T-helper 1 cell (primary cell): ENCODE measurements around the gene ZNRF1.
"Not testable (repeated sequence)": the region's sequence is repeated elsewhere in the genome, so short reads cannot be mapped to it uniquely, and the experiment has no call there.

Source experiments
- DNase-seq, 5 donors: peaks; one replicate each; pipeline ENCODE4 v3.0.0-alpha.2; 2012 to 2020

Gene ZNRF1

DNA sequence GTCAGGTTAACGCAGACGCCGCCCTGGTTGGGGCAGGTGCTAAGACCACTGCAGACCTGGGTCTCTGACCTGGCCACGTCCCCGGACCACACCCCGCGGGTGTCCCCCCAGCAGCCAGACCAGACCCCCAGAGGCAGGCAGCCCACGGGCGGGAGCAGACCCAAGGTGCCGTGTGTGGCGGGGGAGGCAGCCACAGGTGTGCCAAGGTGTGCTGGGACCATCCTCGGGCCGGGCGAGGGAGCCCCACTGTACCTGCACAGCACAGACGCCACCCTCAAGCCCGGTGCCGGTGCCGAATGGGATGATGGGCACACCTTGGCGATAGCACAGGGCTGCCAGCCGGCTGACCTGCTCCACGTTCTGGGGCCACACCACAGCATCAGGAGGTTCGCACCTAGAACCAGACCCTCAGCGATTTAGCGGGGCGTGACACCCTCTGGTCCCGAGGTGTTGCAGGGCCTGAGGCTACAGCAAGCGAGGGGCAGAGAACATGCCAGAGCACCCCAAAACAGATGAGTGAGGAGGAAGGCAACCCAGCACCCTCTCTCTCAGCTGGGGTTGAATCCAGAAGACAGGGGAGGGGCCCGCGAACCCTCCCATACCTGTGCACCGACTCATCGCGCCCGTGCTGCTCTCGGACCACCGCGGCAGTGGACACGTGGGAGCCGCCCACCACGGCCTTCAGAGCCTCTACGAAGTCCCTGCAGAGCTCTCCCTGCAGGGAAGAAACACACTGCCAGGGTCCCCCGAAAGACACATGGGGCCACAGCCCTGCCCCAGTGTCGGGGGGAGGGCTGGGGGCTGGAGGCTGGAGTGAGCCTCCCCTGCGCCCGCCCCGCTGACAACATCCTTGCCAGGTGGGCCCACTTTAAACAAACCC lies 116.4 kb downstream of the ZNRF1 start:
- DNase-seq, result no peak

DNA sequence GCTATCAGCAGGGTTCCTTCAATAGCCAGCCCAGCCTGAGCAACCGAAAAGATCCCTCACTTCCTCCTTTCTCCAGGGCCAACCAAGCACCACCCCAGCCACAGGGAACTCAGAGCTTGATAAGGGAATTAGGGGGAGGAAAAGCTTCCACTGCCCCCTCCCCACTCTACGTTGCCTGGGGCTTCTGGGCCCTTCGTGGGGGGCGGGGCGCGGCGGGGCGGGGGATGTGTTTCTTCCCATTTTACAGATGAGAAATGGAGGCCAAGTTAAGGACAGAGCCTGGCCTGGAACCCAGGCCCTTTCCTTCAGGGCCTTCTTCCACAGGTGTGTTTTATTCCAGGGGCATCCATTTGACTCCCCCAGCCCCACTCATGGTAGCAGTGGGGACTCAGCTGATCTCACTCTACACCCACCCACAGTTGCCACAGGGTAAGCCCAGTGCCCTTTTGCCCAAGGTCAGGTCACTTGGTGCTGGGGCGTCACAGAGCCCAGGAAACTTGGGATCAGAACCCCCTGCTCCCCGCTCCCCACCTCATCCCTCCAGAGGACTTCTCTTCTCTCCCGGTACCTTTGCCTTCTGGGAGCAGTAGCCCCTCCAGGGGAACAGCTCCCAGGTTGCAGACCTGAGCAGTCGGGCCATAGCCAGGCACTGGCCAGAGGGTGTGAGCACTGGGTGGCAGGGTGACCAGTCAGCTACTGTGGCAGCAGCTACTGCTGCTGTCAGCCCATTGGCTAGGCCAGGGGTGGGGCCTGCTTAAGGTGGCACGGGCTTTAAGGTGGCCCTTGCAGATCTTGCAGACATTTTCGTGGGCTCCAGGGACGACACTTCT lies 117.5 kb downstream of the ZNRF1 start, which contains the start of gene LDHD:
Gene LDHD, minus strand, starts transcription at position 700 of the 830 bp plus-strand sequence. Its CDS starts 60 bp downstream, at position 640.
- DNase-seq, result no peak

DNA sequence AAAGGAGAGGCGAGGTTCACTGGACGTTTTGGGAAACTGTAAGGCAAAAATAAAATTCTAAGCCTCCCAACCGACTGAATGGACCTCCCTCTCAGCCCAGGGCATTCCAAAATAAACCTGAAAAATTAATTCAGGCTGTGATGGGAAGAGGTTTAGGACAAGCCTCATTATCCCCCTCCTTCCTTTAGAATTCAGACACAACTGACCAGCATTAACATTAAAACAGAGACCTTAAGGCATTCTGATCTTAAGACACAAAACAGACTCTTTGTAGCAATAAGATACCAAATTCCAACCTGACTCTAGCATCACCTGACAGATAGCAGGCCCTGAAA lies 118.1 kb downstream of the ZNRF1 start:
- DNase-seq, result no peak

DNA sequence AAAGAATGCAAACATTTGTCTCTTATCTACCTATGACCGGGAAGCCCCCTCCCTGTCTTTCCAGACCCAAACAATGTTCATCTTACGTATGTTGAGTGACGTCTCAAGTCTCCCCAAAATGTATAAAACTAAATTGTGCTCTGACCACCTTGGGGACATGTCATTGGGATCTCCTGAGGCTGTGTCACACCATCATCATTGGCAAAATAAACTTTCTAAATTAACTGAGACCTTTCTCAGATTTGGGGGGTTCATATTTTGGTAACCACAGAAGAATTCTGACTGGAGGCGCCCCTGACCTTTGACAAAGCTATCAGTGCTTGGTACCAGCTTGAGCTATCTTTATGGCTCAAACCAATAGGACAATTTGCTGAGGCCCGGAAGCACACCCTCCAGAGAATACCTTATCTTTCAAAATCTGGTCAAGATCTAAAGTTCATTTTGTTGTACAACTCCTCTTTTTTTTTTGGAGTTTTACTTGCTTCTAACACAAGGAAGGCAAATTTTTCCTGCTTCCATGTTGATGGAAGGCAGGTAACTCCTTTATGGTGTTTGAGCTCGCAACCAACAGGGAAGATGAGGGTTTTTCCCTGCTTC lies 120.2 kb downstream of the ZNRF1 start:
- no peak for DNase-seq

DNA sequence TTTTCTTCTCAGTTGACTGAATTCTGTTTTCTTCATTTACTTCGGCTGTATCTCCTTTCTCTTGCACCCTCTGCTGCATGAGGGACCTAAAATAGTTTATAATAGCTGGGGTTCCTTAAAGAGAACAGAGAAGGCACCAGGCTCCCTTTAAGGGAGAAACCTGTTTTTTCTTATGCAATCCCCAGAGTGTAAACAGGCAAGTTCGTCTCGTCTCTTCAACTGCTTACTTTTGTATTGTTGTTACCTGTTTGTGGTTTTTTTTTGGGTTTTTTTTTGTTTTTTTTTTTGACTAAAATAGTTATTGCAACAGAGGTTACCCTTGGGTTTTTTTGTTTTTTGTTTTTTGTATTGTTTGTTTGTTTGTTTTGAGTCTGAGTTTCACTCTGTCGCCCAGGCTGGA lies 121.4 kb downstream of the ZNRF1 start:
- no peak for DNase-seq

DNA sequence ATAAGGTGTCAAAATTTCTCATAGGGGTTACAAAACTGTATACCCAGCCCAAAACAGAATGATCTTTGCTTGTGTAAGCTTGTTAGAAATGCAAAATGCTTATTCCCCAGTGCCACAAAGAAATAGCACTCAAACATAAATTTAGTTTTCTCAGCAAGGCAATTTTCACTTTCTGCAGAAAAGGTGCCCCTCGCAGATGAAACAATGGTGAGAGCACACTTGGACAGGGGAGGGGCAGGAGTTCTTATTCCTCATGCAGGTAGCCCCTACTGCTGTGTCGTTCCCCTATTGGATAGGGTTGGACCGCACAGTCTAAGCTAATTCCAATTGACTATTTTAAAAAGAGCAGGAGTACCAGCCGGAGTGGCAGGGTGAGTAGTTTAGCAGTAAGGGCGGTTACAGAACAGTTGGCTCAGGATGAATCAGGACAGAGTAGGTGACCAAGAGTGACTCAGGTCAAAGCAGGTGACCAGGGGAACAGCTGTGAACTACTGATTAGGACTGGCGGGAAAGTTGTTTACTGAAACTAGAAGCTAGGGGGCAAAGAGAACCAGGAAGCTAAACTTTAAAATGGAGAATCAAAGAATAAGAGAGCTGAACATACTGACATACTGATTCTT lies 123.2 kb downstream of the ZNRF1 start:
- DNase-seq, result no peak

DNA sequence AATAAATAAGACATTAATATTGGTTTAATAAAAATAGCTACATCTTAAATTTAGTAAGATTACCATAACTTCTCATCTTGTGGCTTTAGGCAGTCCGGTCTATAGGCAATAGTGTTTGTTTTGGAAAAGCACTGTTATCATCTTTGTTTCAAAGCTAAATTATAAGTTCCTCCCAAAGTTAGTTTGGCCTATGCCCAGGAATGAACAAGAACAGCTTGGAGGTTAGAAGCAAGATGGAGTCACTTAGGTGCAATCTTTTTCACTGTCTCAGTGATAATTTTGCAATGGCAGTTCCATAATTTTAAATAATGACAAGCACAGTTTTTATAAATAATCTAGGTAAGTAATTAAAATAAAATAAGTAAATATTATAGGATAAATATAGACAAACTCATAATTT lies 123.8 kb downstream of the ZNRF1 start:
- DNase-seq, result no peak

DNA sequence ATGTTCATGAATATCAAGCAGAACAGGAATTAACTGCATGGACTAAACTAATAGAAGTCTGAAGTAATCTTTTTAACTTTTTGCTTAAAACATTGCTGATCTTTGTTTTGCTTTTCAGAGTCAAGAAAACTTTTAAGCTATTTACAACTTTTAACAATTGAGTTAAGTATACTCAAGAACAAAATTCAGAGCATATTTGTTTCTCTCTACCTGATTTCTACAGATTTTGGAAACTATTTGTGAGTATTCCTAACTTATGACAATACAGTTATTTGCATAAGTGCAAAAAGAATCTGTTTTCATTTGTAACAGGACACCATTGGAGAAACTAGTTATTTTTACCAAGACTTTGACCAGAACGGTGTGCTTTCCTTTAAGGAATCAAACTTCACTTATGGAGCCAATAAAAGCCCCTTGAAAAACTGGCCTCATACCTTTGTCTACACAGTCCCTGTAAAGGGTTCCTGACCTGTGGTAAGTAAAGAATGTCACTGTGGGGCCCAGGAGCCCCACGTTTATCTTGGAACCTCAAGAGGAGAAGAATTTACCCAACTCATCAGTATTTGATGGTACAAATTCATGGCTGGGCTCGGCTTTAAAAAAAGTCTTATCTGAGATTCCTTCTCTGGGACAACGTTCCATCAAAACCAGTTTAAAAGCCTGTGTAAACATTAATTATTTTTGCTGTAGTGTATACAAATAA lies 129.0 kb downstream of the ZNRF1 start:
- no peak for DNase-seq

DNA sequence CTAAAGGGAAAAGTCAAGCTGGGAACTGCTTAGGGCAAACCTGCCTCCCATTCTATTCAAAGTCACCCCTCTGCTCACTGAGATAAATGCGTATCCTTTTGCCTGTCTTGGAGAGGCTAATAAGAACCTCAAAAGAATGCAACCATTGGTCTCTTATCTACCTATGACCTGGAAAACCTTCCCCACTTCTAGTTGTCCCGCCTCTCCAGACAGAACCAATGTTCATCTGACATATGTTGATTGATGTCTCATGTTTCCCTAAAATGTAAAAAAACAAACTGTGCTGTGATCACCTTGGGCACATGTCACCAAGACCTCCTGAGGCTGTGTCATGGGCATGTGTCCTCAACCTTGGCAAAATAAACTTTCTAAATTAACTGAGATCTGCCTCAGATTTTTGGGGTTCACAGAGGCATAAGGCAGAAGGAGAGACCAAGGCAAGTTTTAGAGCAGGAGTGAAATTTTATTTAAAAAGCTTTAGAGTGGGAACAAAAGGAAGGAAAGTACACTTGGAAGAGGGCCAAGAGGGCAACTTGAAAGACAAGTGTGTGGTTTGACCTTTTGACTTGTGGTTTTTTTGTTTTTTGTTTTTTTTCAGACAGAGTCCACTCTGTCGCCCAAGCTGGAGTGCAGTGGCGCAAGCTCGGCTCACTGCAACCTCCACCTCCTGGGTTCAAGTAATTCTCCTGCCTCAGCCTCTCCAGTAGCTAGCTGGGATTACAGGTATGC lies 130.8 kb downstream of the ZNRF1 start:
- DNase-seq, result not testable (repeated sequence)

DNA sequence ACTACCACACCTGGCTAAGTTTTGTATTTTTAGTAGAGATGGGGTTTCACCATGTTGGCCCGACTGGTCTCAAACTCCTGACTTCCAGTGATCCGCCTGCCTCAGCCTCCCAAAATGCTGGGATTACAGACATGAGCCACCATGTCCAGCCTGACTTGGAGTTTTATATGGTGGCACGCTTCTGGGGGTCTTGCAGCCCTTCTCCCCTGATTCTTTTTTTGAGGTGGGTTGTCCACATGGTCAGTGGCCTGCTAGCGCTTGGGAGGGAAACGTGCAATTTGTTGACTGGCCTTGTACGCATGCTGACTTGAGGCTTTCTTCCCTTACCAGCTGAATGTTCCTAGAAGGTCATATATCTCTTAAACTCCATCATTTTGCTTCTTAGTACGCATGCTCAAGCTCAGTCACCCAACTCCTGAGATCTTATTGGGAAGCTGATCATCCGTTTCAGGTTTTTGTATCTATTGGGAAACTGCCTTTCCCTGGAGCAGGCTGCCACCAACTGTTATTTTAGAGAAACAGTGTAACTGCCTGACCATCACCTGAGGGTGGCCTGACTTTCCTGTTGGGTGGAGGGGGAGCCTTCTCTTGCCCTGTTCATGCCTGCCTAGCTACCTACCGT lies 131.4 kb downstream of the ZNRF1 start:
- DNase-seq, result no peak

DNA sequence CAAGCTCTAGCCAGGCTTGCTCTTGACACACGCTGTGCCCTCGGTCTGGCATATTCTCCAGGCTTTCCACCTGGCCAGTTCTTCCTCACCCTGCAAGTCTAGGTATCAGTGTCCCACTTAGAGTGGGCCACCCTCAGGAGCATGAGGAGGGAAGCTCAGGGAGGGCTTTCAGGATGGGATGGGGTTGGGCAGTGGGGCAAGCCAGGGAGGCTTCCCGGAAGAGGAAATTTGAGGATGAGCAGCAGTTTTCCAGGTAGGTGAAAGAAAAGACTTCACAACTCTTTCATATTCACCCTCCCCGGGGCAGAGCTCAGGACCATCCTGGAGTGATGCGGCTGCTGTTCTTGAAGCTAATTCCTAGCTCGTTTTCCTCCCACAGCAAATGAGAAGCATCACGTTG lies 132.3 kb downstream of the ZNRF1 start:
- no peak for DNase-seq

DNA sequence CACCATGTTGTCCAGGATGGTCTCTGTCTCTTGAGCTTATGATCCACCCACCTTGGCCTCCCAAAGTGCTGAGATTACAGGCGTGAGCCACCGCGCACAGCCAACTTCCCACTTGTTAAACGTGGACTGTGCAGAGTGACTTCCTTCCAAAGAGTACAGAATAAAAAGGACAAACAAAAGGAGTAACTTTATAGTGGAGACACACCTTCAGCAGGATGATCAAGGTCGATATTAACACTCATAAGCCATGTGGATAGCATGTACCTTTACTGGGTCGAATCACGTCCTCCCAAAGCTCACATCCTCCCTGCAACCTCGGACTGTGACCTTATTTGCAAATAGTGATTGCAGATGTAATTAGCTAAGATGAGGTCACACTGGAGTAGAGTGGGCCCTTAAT lies 139.4 kb downstream of the ZNRF1 start:
- DNase-seq, result no peak

DNA sequence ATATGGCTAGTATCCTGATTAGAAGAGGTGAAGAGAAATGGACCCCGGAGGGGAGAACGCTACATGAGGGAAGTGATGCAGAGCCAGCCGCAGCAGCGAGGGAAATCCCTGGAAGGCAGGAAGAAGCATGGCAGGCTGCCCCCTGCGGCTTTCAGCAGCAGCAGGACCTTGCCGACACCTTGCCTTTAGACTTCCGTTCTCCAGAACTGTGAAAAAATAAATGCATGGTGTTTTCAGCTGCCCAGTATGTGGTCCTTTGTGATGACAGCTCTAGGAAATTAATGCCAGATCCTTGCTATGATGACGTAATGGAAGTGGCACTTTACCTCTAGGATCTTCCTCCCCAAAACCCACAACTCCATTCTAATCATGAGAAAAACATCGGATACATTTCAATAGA lies 139.8 kb downstream of the ZNRF1 start:
- DNase-seq, result no peak

DNA sequence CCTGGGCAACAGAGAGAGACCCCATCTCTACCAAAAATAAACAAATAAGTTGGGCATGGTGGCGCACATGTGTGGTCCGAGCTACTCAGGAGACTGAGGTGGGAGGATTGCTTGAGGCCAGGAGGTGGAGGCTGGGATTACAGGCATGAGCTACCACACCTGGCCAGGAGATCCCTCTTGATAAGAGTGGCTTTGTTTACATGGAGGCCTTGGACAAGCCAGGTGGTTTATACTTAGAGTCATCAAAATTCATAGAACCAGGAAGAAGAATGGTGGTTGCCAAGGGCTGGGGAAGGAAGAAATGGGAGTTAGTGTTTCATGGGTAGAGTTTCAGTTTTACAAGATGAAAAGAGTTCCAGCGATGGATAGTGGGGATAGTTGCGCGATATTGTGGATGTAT lies 140.7 kb downstream of the ZNRF1 start:
- DNase-seq, result no peak

DNA sequence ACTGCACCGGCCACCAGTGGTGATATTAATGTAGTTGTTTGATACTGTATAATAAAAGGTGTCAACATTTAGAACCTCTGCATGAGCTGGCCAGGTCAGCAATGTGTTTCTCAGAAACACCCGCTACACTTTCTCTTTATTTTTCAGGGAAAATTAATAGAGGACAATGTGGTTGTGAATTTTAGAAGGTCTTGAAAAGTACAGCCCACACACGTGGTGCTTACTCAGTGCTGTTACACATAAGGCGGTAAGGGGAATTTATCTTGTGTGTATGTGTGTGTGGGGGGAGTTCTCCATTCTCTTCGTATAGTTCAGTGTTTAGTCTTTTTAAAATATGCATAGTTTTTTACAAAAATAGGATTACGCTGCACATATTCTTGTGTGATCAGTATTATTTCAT lies 145.1 kb downstream of the ZNRF1 start:
- no peak for DNase-seq

DNA sequence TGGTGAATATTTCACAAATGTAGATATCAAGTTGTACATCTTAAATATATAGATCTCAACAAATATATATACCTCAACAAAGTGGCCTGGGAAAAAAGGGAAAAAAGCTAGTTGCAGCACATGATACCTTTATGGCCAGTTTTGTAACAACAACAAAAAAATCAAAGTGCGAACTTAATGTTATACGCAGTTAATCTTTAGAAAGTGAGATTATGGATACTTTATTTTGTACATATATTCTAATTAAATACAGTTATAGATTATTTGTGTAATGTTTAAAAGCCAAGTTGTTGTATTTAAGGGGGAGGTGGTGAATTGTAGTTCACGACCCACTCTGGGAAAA lies 149.1 kb downstream of the ZNRF1 start:
- DNase-seq, result no peak

DNA sequence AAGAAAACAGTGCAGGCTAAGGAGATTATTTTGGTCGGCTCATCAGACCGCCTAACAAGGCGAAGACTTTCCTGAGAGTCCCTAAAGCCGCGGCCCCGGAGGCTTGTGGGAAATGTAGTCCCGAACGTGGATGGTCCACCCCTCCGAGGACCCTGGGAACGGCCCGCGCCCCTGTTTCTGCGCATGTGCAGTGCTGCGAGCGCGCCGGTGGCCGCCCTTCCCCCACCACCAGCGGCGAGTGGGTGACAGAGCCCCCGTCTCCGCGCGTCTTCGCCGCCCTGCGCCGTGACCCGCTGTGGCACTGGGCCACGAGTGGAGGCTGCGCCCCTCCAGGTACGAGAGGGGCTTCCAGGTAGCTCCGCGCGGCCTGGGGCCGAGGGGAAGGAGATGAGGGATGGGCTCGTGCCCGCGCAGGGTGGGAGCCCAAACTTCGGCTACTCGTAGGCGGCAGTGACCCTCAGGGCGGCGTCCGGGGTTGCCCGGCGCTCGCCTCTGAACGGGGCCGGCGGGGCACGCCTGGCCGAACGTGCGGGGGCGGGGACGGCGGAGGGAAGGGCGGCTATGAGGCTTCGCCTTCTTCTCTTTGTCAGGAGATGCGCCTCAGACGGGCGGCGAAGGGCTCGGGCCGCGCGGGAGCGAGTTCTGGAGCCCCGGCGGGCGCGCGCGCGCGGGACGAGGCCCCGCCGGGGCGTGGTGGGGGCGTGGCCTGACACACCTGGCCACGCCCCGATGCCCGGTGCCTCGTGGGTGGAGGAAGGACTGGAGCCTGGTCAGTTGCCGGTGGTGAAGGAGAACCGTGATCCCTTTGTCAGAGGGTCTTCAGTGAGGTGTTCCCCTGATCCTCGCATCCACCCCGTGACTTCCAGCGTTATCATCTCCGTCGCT lies 149.7 kb downstream of the ZNRF1 start, which contains the start of gene ZFP1:
Gene ZFP1, plus strand, starts transcription at position 214 of the 885 bp plus-strand sequence. CDS start 4,428 bp downstream, outside the sequence.
- DNase-seq, result peak; percentile 89 to 93 (median 92)

DNA sequence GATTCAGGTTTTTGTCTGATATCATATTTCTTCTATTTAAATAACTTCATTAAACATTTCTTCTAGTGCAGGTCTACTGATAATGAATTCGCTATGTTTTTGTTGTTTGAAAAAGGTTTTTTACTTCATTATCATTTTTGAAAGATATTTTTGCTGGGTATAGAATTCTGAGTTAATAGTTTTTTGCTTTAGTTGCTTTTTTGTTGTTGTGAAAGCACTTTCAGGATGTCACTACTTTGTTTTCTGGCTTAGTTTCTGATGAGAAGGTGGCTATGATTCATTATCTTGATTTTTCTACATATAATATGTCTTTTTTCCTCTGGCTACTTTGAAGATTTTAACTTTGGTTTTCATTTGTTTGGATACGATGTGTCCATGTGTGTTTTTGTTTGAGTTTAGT lies 153.0 kb downstream of the ZNRF1 start:
- DNase-seq, result no peak

DNA sequence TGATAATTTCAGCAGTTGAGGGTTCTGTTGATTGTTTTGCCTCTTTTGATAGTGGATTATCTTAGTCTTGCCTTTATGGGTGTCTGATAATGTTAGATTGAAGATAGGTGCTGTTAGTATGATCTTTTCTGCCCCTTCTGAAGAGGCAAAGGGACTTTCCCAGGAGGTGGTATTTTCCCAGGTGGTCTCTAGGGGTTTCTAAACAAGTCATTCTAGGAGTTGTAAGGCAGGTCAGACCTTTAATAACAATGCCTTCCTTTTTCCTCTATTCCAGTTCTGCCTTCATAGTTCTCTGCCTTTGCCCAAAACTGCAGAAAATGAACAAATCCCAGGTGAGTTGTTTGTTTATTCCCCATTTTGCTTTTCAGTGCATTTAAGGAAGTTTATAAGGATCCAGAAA lies 153.8 kb downstream of the ZNRF1 start:
- no peak for DNase-seq

DNA sequence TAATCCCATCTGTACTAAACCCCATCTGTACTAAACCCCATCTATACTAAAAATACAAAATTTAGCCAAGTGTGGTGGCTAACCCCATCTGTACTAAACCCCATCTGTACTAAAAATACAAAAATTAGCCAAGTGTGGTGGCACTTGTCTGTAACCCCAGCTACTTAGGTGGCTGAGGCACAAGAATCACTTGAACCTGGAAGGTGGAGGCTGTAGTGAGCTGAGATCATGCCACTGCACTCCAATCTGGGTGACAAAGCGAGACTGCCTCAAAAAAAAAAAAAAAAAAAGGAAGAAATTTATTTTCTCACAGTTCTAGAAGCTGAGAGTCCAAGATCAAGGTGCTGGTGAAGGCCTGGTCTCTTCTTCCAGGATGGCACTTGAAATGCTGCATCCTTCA lies 161.6 kb downstream of the ZNRF1 start:
- no peak for DNase-seq
